Uterus (tissue), 4 donors: ENCODE data around the gene CDC73. TPM values are rescaled to one million over a fixed set of nuclear protein-coding genes. Genes with fewer than 3 reads are reported as not detected.

Experiments
- DNase-seq, 2 donors: peaks; one replicate each; pipeline ENCODE4 v3.0.0-alpha.2; 2019 to 2020
- H3K27ac ChIP-seq, 2 donors: fragments of 200-600 bp; sonication (generic); 1 replicate in 1 of 2; 2 replicates in 1 of 2; pipeline ENCODE4 v1.5.1; 2016 to 2018
- H3K27me3 ChIP-seq, 2 donors: fragments of 200-600 bp; sonication (generic); one replicate each; pipeline ENCODE4 v1.5.1; 2018 to 2019; ENCODE audit warnings: control low read depth in 1 of 2
- H3K36me3 ChIP-seq, 2 donors: fragments of 200-600 bp; sonication (generic); one replicate each; pipeline ENCODE4 v1.5.1; 2019; ENCODE audit warnings: control low read depth in 1 of 2
- H3K4me1 ChIP-seq, 2 donors: fragments of 200-600 bp; sonication (generic); one replicate each; pipeline ENCODE4 v1.5.1; 2018 to 2019; ENCODE audit warnings: control low read depth in 1 of 2
- H3K4me3 ChIP-seq, 2 donors: fragments of 200-600 bp; sonication (generic); 1 replicate in 1 of 2; 2 replicates in 1 of 2; pipeline ENCODE4 v1.5.1; 2018 to 2019; ENCODE audit warnings: mild to moderate bottlenecking in 1 of 2
- H3K9me3 ChIP-seq, 2 donors: fragments of 200-600 bp; sonication (generic); one replicate each; pipeline ENCODE4 v1.5.1; 2019; ENCODE audit warnings: control low read depth in 1 of 2
- POLR2A ChIP-seq, 2 donors: fragments of 450-650 bp; IDR thresholded peaks; one replicate each; pipeline ENCODE4 v1.6.1; 2016; ENCODE audit warnings: antibody characterized with exemption in 2 of 2, mild to moderate bottlenecking in 1 of 2, moderate library complexity in 1 of 2
- intact Hi-C: fragments of 100-400 bp; cut with DNase I; formaldehyde crosslinking; loops from one replicate; pipeline ENCODE4 v1.15.1; 2023; ENCODE audit warnings: low total_unique reads
- total RNA-seq, 4 donors: library from RNA; depleted of rRNA in 3 of 4; stranded (reverse); fragments of >200 nt in 3 of 4; gene quantifications; one replicate each; pipeline versions ENCODE4 v1.1.0 to v1.2.4, GENCODE V29; 2014 to 2023
- TF ChIP-seq, protein P1 (sequence below), 4 experiments: fragments of 200-600 bp in 2 of 4; fragments of 450-650 bp in 2 of 4; sonication (generic) in 2 of 4; IDR thresholded peaks; one replicate each; pipeline ENCODE4 v1.5.1; 2016 to 2019; ENCODE audit warnings: antibody characterized with exemption in 4 of 4, mild to moderate bottlenecking in 2 of 4, moderate library complexity in 1 of 4
- donor health status: DM: yes; HTN: yes; CAD: no.

The CDC73 gene
- total RNA-seq, 4 donors from 2014 or later = 14.6 to 64.7 (median 56.0) TPM

DNA sequence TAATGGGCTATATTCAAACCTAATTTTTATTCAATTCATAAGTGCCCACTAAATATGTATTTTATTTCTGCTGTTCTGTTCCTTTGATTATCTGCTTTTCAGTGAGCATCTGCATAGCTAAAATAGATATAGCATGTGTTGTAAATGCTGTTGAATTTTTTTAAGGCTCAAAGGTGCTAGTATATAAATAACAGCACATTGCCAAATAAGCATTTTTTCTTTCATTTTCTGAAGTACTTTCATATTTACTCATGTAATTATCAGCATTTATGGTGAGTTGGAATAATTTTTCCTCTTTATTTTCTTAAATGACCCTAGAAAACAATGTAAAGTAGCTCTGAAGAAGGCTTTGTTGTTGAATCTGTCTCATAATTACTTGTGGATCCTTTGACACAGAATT lies 134.2 kb downstream of the CDC73 start:
- H3K4me1 ChIP-seq = no peaks in the 10 kb centered on the region
- H3K36me3 ChIP-seq = no peaks in the 10 kb centered on the region
- no peak overlapping the region for H3K27ac ChIP-seq
- intact Hi-C loops = no loop called here
- TF ChIP-seq POLR2A (IDR thresholded peaks at IDR 0.05) = no peak
- TF ChIP-seq, protein P1, sequence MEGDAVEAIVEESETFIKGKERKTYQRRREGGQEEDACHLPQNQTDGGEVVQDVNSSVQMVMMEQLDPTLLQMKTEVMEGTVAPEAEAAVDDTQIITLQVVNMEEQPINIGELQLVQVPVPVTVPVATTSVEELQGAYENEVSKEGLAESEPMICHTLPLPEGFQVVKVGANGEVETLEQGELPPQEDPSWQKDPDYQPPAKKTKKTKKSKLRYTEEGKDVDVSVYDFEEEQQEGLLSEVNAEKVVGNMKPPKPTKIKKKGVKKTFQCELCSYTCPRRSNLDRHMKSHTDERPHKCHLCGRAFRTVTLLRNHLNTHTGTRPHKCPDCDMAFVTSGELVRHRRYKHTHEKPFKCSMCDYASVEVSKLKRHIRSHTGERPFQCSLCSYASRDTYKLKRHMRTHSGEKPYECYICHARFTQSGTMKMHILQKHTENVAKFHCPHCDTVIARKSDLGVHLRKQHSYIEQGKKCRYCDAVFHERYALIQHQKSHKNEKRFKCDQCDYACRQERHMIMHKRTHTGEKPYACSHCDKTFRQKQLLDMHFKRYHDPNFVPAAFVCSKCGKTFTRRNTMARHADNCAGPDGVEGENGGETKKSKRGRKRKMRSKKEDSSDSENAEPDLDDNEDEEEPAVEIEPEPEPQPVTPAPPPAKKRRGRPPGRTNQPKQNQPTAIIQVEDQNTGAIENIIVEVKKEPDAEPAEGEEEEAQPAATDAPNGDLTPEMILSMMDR (IDR thresholded peaks at IDR 0.05) = no peak
- no peaks in the 10 kb centered on the region for H3K9me3 ChIP-seq
- H3K4me3 ChIP-seq = no peak overlapping the region
- no peaks in the 10 kb centered on the region for H3K27me3 ChIP-seq
- no peak for DNase-seq

DNA sequence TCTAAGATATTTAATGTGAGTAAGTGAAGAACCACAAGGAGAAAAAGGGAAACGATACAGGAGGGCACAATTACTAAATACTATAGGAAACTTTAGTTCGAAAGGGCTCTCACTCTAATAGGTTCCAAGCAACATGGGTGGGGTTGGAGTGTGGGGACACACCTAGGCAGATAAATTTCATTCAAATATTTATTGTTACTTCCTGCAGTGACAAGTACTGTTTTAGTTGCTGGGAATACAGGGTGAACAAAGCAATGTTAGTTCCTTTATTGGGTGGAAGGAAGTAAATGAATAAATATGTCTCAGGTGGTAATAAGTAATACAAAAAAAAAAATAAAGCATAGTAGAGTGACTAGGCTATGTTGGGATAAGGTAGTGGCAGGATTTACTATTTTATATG lies 137.8 kb downstream of the CDC73 start:
- no peaks in the 10 kb centered on the region for H3K36me3 ChIP-seq
- H3K4me3 ChIP-seq = no peak overlapping the region
- H3K27ac ChIP-seq = no peak overlapping the region
- intact Hi-C loops = no loop called here
- DNase-seq = no peak
- H3K9me3 ChIP-seq = no peaks in the 10 kb centered on the region
- H3K27me3 ChIP-seq = no peaks in the 10 kb centered on the region
- H3K4me1 ChIP-seq = no peaks in the 10 kb centered on the region
- TF ChIP-seq, protein P1 (IDR thresholded peaks at IDR 0.05) = no peak
- no peak for TF ChIP-seq POLR2A (IDR thresholded peaks at IDR 0.05)

GRCh38 chr1:193260056-193260745 lies 138.4 kb downstream of the CDC73 start:
- intact Hi-C loops = no loop called here
- TF ChIP-seq, protein P1 (IDR thresholded peaks at IDR 0.05) = no peak
- TF ChIP-seq POLR2A (IDR thresholded peaks at IDR 0.05) = no peak
- Histone ChIP-seq H3K9me3 (no peaks in the 10 kb centered on the region), H3K4me1 (no peaks in the 10 kb centered on the region), H3K27me3 (no peaks in the 10 kb centered on the region), H3K4me3 (no peak overlapping the region), H3K36me3 (no peaks in the 10 kb centered on the region), H3K27ac (no peak overlapping the region)
- no peak for DNase-seq

DNA sequence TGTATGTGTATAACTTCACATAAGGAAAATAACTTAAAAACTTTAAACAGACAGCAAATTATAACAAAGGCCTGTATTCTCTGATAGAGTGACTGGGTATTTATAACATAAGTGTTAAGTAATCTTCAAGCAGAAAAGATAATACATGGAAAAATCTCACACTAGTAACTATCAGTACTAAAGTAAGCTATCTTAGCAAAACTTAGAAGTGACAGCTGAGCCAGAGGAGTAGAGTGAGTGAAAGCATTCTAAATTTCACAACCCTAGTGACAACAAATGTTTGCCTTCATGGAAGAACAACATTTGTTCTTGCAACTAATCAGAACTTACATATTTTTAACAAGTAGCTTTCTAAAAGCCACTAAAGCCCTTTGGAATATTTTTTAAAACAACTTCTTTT lies 139.1 kb downstream of the CDC73 start:
- intact Hi-C loops = no loop called here
- no peaks in the 10 kb centered on the region for H3K4me1 ChIP-seq
- no peaks in the 10 kb centered on the region for H3K36me3 ChIP-seq

DNA sequence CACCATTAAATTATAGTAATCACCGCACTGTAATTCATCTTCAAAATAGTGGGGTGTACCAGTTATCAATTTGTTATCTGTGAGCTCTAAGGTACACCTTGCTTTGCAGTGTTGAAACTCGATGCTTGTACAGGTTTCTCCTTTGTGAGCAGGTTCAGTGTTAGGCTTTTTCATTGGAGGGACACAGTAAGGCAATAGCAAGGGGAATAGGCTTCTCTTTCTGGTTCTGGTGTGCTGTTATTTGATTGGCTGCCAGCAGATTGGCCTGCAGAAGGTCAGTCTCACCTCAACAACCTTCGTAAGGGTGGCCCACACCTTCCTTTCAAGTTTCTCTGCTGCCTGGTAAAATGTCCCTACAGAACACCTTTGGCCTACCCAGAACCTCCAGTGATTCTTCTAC lies 140.8 kb downstream of the CDC73 start:
- Histone ChIP-seq H3K4me3 (no peak overlapping the region), H3K4me1 (no peaks in the 10 kb centered on the region), H3K9me3 (no peaks in the 10 kb centered on the region), H3K36me3 (no peaks in the 10 kb centered on the region), H3K27me3 (no peaks in the 10 kb centered on the region), H3K27ac (no peak overlapping the region)
- DNase-seq = no peak
- no peak for TF ChIP-seq POLR2A (IDR thresholded peaks at IDR 0.05)
- TF ChIP-seq, protein P1 (IDR thresholded peaks at IDR 0.05) = no peak
- intact Hi-C loops = no loop called here

More for the DNA sequence above, 139.1 kb downstream of the CDC73 start:
- H3K9me3 ChIP-seq = no peaks in the 10 kb centered on the region
- TF ChIP-seq, protein P1 (IDR thresholded peaks at IDR 0.05) = no peak
- no peak for TF ChIP-seq POLR2A (IDR thresholded peaks at IDR 0.05)
- H3K27me3 ChIP-seq = no peaks in the 10 kb centered on the region
- no peak for DNase-seq
- no peak overlapping the region for H3K4me3 ChIP-seq
- no peak overlapping the region for H3K27ac ChIP-seq
